ENCODE results near the gene TPI1.

TPI1 gene

DNA sequence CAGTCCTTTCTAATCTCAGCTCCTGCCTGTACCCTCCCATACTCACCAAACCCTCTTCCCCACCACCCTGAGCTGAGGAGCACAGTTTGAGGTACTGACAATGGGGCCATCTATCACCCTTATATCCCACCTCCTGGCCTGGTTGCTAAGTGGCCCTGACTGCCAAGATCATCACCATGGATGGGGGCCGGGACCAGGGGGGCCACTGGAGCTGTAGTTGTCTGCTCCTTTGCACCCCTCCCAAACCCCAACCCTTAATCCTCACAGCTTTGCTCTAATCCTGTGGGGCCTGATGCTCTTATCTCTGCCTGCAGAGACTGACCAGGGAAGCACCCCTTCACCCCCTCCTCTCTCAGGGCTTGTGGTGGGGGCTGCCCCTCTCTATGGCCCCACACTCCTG, 27.0 kb upstream of the TPI1 start:
- FAIRE-seq (no peak), DNase-seq (ENCODE audit: insufficient read length) (no peak)
- no peak for TF ChIP-seq POLR2A (IDR thresholded peaks at IDR 0.05; ENCODE audit: low read depth, low read length)
- TF ChIP-seq POLR2AphosphoS5 (IDR thresholded peaks at IDR 0.05; ENCODE audit: low read depth, low read length), result no peak
- TF ChIP-seq TAF1 (IDR thresholded peaks at IDR 0.05; ENCODE audit: borderline replicate concordance, low read depth, low read length), result no peak

GRCh38 chr12:6840761-6841515, 26.4 kb upstream of the TPI1 start, which contains the start of gene GNB3:
GNB3 (plus strand) TSS chr12:6840925; CDS start chr12:6841288, 363 bp downstream.
- FAIRE-seq, result no peak
- no peak for DNase-seq (ENCODE audit: insufficient read length)
- TF ChIP-seq POLR2A (IDR thresholded peaks at IDR 0.05; ENCODE audit: low read depth, low read length) (no peak), POLR2AphosphoS5 (IDR thresholded peaks at IDR 0.05; ENCODE audit: low read depth, low read length) (no peak), TAF1 (IDR thresholded peaks at IDR 0.05; ENCODE audit: borderline replicate concordance, low read depth, low read length) (no peak)

- DNase-seq (ENCODE audit: insufficient read length) (no peak), FAIRE-seq (no peak)
- no peak for TF ChIP-seq POLR2A (IDR thresholded peaks at IDR 0.05; ENCODE audit: low read depth, low read length)
- no peak for TF ChIP-seq TAF1 (IDR thresholded peaks at IDR 0.05; ENCODE audit: borderline replicate concordance, low read depth, low read length)
- no peak for TF ChIP-seq POLR2AphosphoS5 (IDR thresholded peaks at IDR 0.05; ENCODE audit: low read depth, low read length)
Observed at GRCh38 chr12:6842075-6842474, 25.3 kb upstream of the TPI1 start.

- FAIRE-seq (no peak), DNase-seq (ENCODE audit: insufficient read length) (no peak)
- TF ChIP-seq POLR2A (IDR thresholded peaks at IDR 0.05; ENCODE audit: low read depth, low read length) (no peak), TAF1 (IDR thresholded peaks at IDR 0.05; ENCODE audit: borderline replicate concordance, low read depth, low read length) (no peak), POLR2AphosphoS5 (IDR thresholded peaks at IDR 0.05; ENCODE audit: low read depth, low read length) (no peak)
Observed at GRCh38 chr12:6843118-6843902, 24.0 kb upstream of the TPI1 start.

GRCh38 chr12:6845395-6845794, 21.9 kb upstream of the TPI1 start:
- no peak for TF ChIP-seq POLR2A (IDR thresholded peaks at IDR 0.05; ENCODE audit: low read depth, low read length)
- TF ChIP-seq POLR2AphosphoS5 (IDR thresholded peaks at IDR 0.05; ENCODE audit: low read depth, low read length), result no peak
- no peak for TF ChIP-seq TAF1 (IDR thresholded peaks at IDR 0.05; ENCODE audit: borderline replicate concordance, low read depth, low read length)
- DNase-seq (ENCODE audit: insufficient read length) (no peak), FAIRE-seq (no peak)

DNA sequence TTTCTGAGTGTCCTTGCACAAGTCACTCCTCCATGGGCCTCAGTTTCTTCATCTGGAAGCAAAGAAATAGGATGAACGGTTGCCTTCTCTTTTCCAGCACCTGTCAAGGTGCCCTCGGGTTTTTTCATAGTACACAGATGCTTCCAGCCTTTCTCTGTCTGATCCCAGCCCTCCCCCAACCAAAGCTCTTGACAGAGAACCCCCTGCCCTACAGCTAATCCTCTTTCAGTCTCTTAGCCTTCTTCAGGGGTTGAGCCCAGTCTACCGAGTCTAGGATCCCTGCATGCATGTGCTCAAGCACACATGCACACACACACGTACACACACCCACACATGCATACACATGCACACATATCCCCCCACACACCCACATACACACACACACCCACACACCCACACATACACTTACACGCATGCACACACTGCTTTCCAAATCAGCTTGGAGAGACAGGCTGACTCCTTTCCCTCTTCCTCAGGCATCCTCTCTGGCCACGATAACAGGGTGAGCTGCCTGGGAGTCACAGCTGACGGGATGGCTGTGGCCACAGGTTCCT, 20.9 kb upstream of the TPI1 start:
- FAIRE-seq (no peak), DNase-seq (ENCODE audit: insufficient read length) (no peak)
- TF ChIP-seq POLR2AphosphoS5 (IDR thresholded peaks at IDR 0.05; ENCODE audit: low read depth, low read length) (no peak), POLR2A (IDR thresholded peaks at IDR 0.05; ENCODE audit: low read depth, low read length) (no peak), TAF1 (IDR thresholded peaks at IDR 0.05; ENCODE audit: borderline replicate concordance, low read depth, low read length) (no peak)

- no peak for DNase-seq (ENCODE audit: insufficient read length)
- TF ChIP-seq TAF1 (IDR thresholded peaks at IDR 0.05; ENCODE audit: borderline replicate concordance, low read depth, low read length), result no peak
- no peak for TF ChIP-seq POLR2A (IDR thresholded peaks at IDR 0.05; ENCODE audit: low read depth, low read length)
- no peak for TF ChIP-seq POLR2AphosphoS5 (IDR thresholded peaks at IDR 0.05; ENCODE audit: low read depth, low read length)
- FAIRE-seq, result no peak
Observed at GRCh38 chr12:6847676-6848075, 19.7 kb upstream of the TPI1 start.

DNA sequence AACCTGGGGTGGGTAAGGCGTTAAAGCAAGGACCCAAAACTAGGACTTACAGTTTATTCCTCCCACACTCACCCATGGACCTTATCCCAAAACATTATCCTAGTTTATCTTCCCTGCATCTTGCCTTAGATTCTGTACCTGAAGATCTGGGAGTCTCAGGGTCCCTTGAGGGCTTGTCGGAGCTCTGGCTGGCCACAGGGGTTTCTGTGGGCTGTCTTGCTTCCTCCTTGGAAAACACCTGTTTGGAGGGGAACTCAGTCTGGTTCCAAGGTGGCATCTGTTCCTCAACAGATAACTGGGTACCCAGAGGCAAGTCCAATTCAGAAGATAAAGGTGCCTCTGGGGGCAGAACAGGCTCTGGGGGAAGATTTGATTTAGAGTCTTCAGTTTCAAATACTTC, 17.9 kb upstream of the TPI1 start:
- FAIRE-seq, result no peak
- no peak for DNase-seq (ENCODE audit: insufficient read length)
- TF ChIP-seq POLR2A (IDR thresholded peaks at IDR 0.05; ENCODE audit: low read depth, low read length), result no peak
- no peak for TF ChIP-seq TAF1 (IDR thresholded peaks at IDR 0.05; ENCODE audit: borderline replicate concordance, low read depth, low read length)
- TF ChIP-seq POLR2AphosphoS5 (IDR thresholded peaks at IDR 0.05; ENCODE audit: low read depth, low read length), result no peak

DNA sequence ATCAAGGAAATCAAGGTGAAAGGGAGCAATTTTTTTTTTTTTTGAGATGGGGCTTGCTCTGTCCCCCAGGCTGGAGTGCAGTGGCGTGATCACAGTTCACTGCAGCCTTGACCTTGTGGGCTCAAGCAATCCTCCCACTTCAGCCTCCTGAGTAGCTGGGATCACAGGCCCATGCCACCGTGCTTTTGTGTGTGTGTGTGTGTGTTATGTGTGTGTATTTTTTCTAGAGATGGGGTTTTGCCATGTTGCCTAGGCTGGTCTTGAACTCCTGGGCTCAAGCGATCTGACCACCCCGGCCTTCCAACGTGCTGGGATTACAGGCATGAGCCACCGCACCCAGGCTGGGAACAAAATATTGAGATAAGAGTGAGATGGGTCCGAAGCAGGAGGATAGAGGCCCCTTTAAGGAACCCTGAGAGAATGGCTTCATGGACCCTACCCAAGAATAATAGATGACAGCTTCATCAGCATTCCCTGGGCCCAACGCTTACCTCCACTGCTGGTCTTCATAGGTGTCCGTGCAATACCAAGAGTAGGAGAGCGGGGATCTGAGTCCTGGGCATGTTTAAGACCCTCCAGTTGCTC, 17.3 kb upstream of the TPI1 start:
- DNase-seq (ENCODE audit: insufficient read length), result no peak
- TF ChIP-seq POLR2A (IDR thresholded peaks at IDR 0.05; ENCODE audit: low read depth, low read length) (no peak), TAF1 (IDR thresholded peaks at IDR 0.05; ENCODE audit: borderline replicate concordance, low read depth, low read length) (no peak), POLR2AphosphoS5 (IDR thresholded peaks at IDR 0.05; ENCODE audit: low read depth, low read length) (no peak)
- no peak for FAIRE-seq

DNA sequence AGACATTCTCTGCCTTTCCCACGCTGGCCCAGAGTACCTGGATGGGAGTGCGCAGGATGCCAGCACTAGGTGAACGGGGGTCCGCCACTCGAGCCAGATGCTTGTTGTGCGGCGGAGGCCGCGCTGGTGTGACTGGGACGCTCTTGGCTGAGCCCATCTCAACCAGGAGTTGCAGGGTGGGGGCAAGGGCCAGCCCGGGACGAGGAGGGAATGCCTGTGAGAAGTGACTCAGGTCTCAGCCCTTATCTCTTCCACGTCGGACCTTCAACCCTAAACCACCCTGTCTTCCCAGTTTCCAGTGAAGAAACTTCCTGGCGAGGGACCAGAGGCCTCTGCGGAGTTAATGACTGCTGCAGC, 16.6 kb upstream of the TPI1 start:
- TF ChIP-seq TAF1 (IDR thresholded peaks at IDR 0.05; ENCODE audit: borderline replicate concordance, low read depth, low read length) (no peak), POLR2AphosphoS5 (IDR thresholded peaks at IDR 0.05; ENCODE audit: low read depth, low read length) (no peak), POLR2A (IDR thresholded peaks at IDR 0.05; ENCODE audit: low read depth, low read length) (no peak)
- FAIRE-seq (no peak), DNase-seq (ENCODE audit: insufficient read length) (no peak)

GRCh38 chr12:6851153-6851920, 16.0 kb upstream of the TPI1 start, which contains the start of gene CDCA3:
CDCA3 (minus strand) TSS chr12:6851286; CDS start chr12:6850952, 334 bp downstream.
- DNase-seq (ENCODE audit: insufficient read length) (peak; percentile 100), FAIRE-seq (peak; percentile 99)
- TF ChIP-seq POLR2AphosphoS5 (IDR thresholded peaks at IDR 0.05; ENCODE audit: low read depth, low read length) (peak; percentile 81), TAF1 (IDR thresholded peaks at IDR 0.05; ENCODE audit: borderline replicate concordance, low read depth, low read length) (no peak), POLR2A (IDR thresholded peaks at IDR 0.05; ENCODE audit: low read depth, low read length) (peak; percentile 87; the same call in 1 of the 2 replicates)
